Stimulated activated CD4-positive, alpha-beta T cell treated with anti-CD3 and anti-CD28 coated beads, Interleukin-2, amount 100 ng/mL, for 4 hours (primary cell): Measurements from ENCODE around the gene RITA1.

Experiments used
- DNase-seq: peaks from one replicate; pipeline ENCODE4 v3.0.0-alpha.2; 2020; ENCODE audit warnings: low read depth

Gene RITA1

DNA sequence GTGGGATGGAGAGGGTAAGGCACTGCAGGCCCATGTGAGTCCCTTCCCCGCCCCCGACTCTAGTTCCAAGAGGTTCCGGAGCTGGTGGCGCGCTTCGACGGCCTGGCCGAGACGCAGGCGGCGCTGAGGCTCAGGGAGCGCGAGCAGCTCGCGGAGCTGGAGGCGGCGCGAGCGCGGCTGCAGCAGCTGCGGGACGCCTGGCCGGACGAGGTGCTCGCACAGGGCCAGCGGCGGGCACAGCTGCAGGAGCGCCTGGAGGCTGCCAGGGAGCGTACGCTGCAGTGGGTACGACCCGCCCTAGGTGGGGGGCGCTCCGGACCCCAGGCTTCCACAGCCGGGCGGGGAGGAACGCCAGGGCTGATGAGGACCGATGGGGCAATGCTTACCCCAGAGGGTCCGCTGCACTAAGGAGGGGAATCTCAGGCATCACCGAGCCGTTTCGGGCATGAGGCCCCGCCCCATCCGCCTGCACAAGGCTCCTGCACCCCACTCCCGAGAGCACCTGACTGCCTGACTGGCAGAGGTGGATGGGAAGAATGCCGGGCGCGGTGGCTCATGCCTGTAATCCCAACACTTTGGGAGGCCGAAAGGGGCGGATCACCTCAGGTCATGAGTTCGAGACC, 31.1 kb upstream of the RITA1 start:
- no peak for DNase-seq

DNA sequence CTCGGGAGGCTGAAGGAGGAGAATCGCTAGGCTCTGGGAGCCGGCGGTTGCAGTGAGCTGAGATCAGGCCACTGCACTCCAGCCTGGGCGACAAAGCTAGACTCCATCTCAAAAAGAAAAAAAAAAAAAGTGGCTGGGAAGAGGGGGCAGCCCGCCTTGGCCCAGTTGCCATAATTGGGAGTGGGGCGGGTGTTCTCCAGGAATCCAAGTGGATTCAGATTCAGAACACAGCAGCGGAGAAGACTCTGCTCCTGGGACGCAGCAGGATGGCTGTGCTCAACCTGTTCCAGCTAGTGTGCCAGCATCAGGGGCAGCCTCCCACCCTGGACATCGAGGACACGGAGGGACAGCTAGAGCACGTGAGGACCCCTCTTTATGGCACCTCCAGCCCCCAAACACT, 30.5 kb upstream of the RITA1 start:
- DNase-seq: no peak

DNA sequence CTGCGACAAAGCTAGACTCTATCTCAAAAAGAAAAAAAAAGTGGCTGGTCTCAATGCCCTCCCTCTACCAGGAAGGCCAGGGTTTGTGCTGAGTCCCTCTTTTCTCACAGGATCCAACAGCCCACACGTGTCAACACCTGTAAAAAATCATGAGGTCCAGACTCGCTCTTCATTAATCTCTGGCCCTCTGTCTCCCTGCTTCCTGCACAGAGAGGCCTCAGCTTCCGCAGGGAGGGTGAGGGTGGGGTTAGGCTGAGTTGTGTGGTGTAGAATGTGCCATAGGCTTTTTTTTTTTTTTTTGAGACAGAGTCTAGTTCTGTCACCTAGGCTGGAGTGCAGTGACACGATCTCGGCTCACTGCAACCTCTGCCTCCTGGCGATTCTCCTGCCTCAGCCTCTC, 29.9 kb upstream of the RITA1 start:
- no peak for DNase-seq

DNA sequence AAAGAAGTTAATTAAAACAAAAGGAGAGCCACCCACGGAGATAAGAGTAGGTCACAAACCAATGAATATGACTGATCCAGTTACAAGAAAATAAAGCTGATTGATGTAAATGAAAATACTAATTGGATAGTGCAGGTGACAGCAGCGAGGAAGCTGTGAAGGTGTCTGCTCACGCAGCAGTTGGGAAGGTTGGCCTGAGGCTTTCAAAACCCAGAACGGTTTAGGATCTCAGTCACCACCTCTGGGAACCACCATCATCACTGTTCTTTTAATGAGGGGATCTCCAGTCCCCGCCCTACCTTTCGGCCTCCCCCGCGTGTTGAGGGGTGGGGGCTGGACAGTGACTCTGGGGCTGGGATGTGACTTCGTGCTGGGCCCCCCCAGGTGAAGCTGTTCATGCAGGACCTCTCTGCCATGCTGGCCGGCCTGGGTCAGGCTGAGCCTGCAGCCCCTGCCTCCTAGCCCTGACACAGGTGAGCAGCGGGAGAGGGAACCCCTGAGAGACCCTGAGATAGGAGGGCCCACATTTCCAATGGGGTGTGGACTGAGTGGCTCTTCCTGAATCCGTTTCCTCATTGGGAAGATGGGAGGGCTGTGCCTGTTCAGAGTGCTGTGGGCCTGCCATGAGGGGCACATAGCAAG, 28.2 kb upstream of the RITA1 start:
- no peak for DNase-seq

DNA sequence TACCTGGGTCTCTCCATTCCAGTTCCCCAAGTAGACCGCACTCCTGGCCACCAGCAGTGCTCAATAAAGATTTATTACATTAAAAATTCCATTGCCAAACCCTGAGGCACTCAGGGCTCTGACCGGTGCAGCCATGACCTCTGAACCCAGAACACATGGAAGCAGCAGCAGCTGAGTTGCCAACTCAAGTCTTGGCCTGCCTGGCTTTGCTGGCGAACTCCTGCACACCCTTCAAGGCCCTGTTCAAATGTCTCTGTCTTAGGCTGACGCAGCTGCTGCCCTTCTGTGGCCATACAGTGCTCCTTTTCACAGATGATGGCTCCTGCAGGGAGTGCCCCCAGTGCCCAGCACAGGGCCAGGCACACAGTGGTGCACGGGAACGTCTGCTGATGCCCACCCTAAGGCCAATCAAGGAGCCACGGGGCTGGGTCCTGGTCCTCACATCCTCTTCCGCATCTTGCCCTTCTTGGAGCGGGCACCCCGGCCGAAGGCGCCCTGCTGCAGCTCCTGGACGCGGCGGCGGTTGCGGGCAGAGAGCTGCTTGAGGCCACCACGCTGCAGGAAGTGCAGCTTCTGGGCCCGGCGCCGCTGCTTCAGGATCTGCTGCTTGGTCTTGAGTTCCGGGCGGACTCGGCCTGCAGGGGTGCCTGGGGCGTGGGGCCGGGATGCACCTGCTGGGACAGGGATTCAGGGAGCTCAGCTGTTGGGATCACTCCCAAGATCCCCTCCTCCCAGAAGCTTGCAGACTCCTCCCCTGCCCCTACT, 26.9 kb upstream of the RITA1 start:
- DNase-seq: no peak

DNA sequence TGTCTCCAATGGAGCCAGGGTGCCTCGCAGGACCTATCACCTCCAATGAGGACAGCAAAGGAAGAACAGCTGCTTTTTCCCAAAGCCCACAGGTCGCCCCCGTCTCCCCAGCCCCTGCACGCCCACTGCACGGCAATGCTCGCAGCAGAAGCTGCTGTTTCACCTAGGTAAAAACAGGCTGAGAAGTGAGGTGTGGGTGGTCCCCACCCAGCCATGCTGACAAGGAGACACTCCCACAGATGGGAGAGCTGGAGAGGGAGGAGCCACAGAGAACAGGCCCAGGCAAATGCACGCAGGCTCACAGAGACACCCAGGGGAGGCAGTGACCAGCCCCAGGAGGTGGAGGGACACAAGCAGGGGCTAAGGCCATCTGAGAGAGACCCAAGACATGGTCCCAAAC, 25.6 kb upstream of the RITA1 start:
- DNase-seq: no peak

DNA sequence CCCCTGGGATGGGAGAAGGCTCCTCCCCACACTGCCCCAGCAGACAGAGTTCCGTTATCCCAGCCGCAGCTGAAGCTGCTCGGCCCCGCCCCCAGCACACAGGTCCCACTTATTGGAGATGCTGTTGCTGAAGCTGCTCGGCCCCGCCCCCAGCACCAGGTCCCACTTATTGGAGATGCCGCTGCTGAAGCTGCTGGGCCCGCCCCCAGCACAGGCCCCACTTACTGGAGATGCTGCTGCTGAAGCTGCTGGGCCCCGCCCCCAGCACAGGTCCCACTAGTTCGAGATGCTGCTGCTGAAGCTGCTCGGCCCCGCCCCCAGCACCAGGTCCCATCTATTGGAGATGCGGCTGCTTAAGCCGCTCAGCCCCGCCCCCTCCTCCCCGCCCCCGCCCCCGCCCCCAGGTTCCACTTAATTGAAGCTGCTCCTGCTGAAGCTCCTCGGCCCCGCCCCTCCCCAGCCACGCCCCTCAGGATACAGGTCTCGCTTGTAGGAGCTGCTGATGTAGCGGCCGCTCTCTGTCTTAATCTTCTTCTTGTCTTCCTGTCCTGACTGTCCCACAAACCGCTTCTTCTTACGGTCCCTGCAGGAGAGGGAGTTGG, 24.0 kb upstream of the RITA1 start:
- DNase-seq: no peak

DNA sequence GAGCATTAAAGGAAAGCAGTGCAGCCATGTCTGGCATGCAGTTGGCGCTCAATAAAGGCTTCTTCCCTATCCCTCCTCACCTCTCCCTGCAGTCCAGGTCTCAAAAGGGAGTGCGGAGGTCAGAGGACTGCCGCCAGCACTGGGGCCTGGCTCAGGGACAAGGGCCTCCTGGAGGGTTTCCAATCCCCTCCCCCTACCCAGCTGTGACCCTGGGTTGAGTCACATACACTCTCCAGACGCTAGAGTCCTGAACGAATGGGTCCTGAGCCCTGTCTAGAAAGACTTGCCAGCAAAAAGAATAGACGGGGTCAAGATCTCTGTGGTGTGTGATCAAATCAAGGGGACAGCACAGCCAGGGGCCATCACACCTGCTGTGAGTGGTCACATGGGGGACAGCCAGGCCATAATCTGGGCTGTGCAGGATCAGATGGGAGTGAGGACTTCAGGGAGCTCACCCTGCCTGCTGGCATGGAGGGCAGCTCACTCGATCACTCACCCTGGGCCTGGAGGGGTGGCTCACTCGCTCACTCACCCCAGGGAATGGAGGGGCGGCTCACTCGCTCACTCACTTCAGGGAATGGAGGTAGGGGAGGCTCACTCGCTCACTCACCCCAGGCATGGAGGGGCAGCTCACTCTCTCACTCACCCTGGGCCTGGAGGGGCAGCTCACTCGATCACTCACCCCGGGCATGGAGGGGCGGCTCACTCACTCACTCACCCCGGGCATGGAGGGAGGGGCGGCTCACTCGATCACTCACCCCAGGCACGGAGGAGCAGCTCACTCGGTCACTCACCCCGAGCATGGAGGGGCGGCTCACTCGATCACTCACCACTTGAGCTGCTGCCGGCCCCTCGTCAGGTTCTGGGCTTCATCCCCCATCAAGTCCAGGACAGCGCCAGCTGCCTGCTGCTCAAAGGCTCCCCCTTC, 23.2 kb upstream of the RITA1 start:
- no peak for DNase-seq

DNA sequence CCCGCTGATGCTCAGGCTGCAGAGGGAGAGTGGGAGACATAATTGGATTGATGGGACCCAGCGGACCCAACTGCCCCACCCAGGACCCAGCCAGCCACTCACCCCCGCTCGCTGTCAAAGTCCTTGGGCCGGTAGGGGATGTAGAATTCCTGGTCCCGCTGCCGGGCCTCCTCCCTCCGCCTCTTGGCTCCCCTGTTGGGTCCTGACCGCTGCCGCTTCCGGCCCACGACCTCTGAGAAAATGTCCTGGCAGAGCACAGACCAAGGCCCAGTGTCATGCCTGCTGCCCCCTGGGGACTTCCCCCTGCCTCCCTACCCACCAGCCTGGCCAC, 22.5 kb upstream of the RITA1 start:
- no peak for DNase-seq

DNA sequence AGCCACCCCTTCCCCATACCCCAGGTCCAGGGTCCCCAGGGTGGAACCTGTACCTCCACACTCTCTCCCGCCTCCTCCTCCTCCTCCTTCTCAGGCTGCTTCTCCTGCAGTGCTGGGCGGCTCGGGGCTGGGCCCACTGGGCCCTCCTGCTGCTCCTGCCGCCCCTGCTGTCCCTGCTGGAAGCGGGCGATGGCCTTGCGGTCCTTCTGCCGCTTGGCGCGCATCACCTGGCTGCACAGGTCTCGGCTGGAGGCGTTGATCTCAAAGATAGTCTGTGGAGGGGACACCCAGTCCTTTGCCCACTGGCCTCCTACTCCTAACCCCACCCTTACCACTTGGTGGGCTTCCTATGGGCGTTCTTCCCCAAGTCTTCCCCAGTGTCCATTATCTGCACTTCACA, 21.5 kb upstream of the RITA1 start:
- no peak for DNase-seq

DNA sequence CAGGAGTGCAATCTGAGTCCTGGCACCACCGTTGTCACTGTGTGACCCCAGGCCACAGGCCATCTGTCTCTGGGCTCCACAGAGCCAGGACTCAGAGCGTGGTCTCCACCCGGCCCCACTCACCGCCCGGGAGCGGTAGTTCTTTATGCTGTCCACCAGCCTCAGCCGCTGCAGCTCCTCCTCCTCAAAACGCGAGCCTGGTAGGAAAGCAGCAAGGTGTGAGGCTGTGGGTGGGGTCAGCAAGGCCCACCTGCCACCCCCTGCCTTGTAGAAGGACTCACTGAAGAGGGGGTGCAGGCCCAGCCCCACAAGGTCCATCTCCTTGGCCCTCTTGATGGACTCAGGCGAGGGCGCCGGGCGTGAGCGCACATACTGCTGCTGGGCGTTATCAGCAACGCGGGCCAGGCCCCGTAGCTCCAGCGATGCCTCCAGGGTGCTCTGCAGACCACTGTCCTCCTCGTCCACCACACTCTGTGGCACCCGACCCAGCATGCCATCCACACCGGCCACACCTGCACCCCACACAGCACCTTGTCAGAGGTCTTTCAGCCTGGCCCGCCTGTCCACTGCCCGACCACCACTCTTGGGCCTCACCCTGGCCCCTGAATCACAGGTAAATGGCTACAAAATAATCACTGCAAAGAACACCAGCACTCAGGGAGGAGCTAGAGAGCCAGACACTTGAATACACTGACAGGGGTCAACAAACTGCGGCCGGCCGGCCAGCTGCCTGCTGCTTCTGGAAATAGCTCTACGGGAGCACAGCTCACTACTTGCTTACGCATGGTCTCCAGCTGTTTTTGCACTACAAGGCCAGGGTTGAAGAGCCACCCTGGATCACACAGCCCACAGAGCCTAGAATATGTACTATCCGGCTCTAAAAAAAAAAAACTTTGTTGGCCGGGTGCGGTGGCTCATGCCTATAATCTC, 19.7 kb upstream of the RITA1 start:
- no peak for DNase-seq

DNA sequence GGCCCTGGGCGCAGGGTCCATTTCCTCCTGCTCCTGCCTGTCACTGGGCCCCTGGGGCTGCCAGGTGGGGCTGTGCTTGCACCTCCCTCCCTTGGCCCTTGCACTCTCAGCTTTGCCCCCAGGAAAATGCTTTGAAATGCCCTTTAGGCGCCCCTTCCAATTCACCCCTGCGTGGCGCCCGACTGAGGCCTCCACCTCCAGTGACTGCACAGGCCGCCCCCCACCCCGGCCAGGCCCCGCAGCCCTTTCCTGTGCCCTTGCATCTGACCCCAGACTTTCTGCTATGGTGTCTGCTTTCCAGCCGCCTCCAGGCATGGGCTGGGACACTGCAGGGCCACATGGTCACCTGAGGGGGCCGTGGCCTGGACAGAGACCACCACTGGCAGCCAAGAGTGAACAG, 17.7 kb upstream of the RITA1 start:
- no peak for DNase-seq

DNA sequence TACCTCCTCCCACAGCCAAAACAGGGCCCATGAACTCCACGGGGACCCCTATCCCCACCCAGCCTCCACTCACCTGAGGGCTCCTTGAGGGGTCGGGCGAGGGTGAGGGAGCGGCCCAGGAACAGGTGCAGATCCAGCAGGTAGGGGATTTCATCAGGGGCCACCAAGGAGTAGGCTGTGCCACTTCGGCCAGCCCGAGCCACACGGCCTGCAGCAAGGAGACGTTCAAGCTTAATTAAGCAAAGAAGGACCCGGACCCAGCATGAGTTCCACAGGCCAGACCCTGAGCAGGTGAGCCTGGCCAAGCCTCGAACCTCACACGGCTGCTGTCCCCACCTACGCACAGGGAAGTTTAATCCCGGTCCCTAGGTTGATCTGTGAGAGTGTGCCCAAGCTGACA, 15.8 kb upstream of the RITA1 start:
- no peak for DNase-seq

DNA sequence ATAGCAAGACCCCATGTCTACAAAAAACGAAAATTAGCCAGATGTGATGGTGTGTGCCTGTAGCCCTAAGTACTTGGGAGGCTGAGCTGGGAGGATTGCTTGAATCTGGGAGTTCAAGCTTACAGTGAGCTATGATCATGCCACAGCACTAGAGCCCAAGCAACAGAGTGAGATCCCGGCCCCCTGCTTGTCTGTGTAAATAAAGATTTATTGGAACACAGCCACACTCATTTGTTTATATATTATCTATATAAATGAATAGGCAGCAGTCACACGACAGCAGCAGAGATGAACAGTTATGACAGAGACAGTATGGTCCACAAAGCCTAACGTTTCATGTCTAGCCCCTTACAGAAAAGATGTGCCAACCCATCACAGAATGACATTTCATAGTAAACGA, 15.1 kb upstream of the RITA1 start:
- no peak for DNase-seq

DNA sequence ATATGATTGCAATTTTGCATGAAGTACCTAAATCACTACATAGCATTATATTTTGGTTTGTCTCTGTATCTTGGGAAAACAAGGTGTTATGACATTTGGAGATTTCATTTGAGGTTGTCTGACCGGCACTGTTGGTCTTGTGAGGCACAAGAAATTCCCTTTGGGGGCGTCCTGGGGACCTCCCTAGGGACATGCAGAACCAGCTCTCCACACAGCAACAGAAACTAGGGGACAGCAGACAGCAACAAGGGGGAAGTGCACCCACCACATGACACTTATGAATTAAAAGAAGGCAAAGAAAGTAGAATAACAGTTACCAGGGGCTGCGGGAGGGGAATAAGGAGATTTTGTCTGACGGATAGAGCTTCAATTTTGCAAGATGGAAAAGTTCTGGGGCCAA, 14.6 kb upstream of the RITA1 start:
- no peak for DNase-seq

DNA sequence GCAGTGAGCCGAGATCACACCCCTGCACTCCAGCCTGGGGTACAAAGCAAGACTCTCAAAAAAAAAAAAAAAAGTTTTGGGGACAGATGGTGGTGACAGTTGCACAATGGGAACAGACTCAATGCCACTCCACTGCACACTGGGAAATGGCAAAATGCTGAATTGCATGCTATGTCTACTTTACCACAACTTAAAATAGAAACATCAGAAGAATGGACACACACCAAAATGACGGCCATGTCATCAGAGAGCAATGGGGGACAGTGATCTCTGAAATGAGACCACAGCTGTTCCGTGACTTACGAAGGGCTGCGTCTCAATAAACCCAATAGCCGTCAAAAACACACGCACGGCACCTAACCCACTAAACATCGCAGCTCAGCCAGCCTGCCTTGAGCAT, 14.0 kb upstream of the RITA1 start:
- DNase-seq: no peak

DNA sequence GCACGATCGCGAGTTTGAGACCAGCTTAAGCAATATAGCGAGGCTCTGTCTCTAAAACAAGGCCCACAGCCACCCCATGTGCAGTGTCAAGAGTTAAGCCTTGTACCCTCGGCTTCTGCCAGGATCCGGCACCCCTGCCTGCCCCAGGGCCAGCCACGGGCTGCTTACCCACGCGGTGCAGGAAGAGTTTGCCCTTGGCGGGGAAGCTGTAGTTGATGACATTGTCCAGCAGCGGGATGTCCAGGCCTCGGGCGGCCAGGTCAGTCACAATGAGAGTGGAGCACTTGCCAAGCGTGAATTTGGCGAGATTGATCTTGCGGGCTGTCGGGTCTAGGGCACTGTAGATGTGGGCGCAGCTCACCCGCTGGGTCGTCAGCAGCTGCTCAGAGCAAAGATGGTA, 13.3 kb upstream of the RITA1 start:
- DNase-seq: no peak

DNA sequence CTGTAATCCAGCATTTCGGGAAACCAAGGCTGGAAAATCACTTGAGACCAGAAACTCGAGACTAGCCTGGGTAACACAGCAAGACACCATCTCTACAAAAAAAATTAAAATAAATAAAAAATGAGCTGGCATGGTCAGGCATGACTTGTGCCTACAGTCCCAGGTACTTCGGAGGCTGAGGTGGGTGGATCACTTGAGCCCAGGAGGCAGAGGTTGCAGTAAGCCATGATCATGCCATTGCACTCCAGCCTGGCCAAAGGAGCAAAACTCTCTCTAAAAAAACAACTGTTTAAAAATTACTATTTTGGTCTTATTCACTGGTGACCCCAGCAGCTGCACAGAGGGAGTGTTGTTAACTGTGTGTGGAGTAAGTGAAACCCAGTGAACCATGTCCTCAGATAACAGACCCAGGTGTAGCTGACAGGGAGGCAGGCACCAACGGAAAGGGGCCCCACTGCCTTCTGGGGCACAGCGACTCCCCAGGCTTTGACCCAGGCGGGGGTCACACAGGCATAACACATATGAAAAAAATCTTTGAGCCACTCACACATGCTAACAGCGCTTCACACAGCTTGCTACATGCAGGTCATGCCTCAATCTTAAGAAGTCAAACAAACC, 12.3 kb upstream of the RITA1 start:
- no peak for DNase-seq

DNA sequence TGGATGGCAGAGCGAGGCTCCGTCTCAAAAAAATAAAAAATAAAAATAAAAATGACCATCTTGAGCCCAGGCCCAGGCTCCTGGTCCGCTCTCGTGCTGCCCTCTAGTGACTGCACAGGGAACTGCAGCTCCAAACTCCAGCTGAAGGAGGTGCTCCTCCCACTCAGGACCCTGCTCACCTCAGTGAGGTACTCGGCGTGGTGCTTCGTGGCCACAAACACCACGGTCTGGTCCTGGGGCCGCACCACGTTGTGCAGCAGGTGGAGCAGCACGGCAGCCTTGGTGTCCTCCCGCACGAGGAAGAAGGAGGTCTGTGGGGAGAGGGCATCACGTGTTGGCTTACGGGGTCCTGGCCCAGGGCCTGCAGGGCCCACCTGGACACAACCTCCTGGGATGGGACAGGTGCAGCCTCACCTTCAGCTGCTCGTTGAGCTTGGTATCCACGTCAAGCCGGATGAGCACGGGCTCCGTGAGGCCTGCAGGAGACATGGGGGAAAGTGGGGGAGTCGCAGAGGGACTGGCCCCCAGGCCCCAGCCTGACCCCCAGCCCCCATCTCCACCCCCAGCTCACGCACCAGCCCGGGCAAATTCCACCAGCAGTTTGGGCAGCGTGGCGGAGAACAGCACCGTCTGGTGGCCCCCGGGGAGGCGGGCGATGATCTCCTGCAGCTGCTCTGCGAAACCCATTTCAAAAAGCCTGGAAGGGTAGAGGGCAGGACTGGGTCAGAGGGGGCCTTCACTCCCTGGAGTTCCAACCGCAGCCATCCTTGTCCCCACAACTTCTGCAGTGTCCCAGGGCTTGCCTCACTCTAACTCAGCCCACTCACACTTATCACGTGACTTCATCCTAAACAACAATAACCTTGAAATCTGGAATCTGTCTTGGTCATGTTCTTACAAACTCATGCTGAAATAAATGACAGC, 10.8 kb upstream of the RITA1 start:
- DNase-seq: peak; percentile 65

DNA sequence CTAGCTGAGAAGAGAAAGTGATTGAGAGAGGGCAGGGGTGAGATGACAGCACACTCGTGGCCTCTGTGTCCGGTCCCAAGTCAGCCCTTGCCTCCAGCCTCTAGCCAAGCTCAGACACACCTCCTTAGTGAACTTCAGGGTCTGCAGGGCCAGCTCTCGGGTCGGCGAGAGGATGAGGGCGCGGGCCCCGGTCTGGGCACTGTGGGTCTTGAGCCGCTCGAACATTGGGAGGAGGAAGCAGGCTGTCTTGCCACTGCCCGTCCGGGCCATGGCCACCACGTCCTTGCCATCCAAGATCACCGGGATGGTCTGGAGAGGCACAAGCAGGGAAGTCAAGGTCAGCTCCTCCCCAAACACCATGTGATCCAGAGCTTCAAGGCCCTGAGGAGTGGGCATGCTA, 6.5 kb upstream of the RITA1 start:
- DNase-seq: no peak
